ENCODE results near the gene KIF6.
"Not testable (repeated sequence)": the region's sequence is repeated elsewhere in the genome, so short reads cannot be mapped to it uniquely, and the experiment has no call there.

KIF6 gene, protein sequence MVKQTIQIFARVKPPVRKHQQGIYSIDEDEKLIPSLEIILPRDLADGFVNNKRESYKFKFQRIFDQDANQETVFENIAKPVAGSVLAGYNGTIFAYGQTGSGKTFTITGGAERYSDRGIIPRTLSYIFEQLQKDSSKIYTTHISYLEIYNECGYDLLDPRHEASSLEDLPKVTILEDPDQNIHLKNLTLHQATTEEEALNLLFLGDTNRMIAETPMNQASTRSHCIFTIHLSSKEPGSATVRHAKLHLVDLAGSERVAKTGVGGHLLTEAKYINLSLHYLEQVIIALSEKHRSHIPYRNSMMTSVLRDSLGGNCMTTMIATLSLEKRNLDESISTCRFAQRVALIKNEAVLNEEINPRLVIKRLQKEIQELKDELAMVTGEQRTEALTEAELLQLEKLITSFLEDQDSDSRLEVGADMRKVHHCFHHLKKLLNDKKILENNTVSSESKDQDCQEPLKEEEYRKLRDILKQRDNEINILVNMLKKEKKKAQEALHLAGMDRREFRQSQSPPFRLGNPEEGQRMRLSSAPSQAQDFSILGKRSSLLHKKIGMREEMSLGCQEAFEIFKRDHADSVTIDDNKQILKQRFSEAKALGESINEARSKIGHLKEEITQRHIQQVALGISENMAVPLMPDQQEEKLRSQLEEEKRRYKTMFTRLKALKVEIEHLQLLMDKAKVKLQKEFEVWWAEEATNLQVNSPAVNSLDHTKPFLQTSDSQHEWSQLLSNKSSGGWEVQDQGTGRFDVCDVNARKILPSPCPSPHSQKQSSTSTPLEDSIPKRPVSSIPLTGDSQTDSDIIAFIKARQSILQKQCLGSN

DNA sequence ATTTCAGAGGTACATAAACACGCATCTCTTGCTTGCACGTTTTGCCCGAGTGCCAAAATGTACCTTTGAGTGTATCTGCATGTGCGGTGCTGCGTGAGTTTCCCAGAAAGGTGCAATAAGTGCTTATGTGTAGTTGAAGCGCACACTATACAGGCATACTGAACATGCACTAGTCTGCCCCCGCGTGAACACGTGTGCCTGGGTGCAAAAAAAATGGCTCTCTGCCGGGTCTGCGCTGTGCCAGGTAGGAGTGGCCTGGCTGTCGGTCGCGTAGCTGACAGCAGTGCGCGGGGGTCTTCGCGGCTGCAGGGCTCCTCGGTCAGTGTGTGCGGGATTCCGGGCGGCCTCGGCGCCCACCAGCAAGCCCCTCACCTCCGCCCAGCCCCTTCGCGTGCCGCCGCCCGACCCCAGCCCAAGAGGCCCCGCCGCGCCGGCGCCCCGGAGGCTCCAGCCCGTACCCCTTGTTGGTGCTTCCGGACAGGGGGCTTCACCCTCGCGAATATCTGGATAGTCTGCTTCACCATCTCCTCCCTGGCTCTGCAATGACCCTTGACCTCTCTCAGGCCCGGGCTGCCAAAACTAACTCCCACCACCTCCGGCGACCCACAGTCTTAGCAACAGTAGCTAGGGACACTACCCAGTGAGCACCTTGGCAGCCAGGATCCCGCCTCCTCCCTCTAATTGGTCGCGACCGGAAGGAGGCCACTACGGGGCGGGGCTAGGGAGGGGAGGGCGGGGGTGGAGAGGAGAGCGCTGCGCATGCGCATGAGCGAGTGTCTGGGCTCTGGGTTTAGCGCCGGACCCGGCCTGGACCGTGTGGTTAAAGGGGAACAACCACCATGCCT is at the start of gene KIF6:
KIF6 (minus strand) TSS at position 622 of the 845 bp plus-strand sequence; CDS start at position 524, 98 bp downstream.
- DNase-seq (ENCODE audit: low read depth in 2 of 2), result peak; percentile 77 to 79

DNA sequence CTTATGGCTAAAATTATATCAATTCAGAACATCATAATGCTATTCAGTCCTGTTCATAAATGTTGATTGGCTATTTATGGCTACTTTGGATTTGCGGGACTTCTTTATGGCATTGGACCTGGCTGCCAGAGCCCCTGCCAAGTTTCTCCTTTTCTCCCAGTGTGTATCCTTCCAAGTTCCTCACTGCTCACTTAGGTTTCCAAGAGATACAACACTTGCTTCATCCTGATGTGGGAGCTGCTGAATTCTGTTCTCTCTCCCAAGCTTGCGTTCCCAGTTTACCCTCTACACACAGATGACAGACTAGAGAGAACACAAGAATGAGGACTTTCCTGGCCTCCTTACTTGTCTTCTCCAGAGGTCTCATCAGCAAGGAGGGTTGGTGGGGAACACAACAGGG is 48.6 kb upstream of the KIF6 start:
- no peak for DNase-seq (ENCODE audit: low read depth in 2 of 2)

DNA sequence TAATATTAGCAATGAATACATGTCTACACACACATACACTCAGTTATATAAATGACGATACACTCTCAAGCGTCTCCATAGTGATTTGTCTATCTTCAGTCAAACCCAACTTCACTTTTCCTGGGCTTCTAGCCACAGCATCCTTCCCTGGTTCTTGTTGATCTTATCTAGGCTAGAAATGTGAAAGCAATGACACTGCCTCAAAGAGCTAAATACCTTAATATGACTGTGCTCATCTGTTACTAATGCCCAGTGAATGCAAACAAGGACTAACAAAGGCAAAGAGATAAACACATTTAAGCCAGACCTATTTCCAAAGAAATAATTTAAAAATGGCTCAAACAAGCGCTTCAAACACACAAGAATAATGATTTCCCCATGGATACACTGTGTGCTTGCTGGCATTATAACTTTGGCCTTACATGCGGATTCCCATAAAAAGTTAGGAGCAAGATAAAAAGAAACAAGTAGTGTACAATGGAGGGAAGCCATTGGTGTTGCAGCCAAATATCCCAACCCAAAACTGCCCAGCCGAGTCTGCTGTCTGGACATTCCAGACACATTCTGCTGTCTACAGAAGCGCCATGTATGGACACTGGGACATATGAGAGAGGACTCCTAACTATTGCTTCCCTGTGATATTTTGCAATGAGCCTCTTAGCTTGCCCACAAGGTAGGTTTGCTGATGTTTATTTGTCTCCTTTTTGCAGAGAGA is 47.5 kb upstream of the KIF6 start:
- DNase-seq (ENCODE audit: low read depth in 2 of 2), result no peak

DNA sequence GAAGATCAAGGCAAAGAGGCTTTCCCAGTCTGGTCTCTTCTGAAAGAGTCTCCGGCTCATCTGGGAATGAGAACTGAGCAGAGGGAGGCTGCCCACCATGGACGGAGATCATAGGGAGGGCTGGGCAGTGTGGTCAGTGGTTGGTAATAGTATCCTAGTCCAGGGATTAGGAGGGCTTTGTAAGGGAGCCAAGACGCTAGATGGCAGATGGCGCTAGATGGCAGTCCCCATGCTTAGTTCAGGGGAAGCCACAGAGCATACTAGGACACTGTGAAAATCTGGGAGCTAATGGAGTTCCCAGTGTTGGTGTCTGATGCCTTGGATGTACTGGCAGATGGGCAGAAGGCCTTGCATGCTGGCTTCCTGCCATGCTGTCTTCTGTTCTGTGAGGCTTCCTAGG is 45.2 kb upstream of the KIF6 start:
- no peak for DNase-seq (ENCODE audit: low read depth in 2 of 2)

DNA sequence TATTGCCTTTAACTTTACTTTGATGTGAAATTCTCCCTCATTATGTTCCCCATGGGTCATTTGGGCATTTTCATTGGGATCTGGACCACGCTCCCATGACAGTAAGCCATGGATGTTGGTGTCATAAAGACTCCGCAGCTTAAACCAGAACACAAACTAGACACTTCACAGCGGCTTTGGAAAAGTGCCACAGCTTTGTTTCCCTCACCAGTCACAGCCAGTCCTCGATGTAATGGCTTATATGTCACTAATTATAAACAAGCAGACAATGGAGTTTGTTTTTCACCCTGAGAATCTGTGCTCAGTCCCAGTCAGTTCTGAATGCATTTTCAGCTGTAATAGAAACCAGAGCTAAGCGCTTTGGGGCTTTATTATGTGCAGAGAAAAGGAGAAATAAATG is 43.8 kb upstream of the KIF6 start:
- DNase-seq (ENCODE audit: low read depth in 2 of 2), result no peak

DNA sequence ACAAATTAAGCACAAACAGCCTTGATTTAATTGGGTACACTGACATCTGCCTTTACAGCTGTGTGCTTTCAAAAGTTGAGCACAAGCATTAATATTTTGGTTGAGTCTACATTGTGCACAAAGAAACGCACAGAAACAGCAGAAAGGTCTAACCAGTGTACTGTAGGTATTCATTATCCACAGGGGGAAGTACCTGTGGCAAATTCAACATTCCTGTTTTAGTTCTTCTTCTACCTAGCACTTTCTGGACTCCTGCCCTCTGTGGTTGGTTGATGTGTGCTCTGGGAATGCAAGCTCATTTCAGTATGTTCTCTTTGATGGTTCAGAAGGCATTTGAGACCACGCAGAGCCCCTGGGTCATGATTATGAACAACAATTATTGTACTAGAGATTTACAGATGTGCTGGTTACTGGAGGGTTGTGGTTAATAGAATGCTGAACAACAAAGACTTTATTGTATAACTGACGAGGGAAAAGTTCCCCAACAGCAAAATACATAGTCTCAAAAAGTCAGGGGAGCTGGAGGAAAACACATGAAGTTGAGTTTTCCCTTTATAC is 40.4 kb upstream of the KIF6 start:
- DNase-seq (ENCODE audit: low read depth in 2 of 2), result no peak

DNA sequence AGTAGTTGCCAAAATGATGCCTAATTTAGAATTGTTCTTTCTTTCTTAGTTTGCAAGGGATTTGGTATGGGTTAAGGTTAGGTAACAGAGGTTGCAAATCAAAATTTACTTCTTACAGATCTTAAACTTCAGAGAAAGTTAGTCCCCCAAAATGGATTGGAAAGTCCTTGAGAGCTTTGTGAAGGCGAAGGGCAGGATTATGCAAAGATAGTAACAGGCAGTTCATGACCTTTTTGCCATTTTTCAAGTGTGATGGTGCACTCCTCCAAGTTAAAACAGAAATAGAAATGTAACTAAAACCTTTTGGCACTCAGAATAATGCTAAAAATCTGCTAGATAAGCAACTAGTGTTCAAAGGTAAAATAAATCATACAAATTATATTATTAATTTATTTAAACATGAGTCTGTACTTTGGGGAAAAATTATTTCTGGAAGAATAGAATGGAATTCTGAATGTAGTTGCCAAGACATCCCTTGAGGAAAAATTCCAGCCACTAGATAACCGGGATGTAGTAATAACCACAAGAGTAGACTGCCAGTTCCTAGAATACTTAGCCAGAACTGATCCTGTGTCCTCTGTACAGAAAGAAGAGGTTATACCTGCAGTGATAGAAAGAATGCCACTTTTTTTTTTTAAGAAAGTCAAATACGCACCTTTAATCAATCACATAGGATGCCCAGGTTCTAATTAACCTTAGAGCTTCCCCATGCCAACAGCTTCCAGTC is 35.2 kb upstream of the KIF6 start:
- no peak for DNase-seq (ENCODE audit: low read depth in 2 of 2)

DNA sequence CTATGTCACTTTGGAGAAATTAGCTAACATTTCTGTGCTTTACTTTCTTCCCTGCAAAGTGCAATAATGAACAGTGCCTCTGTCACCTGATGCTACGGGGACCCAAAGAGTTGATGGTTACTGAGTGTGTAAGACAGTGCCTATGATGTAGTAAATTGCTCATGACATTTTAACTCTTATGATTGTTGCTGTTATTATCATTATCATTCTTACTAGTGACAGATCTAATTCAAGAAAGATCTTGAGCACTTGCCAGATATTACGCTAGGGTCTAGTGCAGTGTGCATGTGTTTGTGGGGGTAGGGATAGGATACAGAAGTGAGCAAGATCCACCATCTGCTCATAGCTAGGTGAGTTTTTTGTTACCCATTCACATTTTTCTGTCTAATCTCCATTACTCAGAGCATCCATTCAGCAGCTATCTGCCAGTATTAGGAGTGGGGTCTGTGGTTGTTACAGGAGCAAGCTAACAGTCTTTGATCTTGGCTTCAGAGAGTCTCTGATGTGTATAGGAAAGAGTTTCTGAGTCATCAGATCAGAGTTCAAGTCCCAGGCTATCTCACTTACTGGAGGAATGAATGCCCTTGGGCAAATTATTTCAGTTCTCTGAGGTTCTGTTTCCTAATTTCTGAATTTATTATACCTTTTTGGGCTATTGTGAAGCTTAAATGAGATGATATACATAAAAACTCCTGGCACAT is 33.8 kb upstream of the KIF6 start:
- DNase-seq (ENCODE audit: low read depth in 2 of 2), result no peak

DNA sequence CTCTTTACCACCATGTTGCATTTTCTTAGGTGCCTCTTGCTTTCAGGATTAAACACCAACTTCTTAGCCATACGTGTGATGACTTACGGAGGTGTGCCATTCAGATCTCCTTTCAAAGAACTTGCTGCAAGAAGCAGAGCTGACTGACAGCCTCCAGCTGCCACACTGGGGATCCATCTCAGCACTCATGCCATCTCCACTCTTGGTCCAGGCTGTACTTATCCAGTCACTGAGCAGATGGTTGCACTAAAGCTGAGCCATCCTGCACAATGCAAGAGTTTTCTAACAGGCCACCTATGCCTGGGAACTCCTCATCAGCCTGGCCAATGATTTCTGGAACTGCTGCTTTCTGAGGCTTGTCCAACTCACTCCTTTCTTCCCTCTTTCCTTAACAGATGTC is 31.4 kb upstream of the KIF6 start:
- no peak for DNase-seq (ENCODE audit: low read depth in 2 of 2)

DNA sequence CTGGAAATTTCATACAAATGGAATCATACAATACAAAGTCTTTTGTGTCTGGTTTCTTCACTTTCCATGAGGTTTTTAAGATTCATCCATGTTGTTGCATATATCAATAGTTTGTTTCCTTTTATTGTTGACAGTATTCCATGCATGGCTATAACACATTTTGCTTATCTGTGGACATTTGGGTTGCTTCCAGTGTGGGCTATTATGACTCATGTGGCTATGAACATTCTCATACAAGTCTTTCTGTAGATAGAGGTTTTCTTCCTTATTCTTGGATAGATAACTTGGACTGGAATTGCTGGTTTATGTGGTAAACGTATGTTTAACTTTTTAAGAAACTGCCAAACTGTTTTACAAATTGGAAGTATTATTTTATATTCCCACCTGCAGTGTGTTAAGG is 30.0 kb upstream of the KIF6 start:
- no peak for DNase-seq (ENCODE audit: low read depth in 2 of 2)

DNA sequence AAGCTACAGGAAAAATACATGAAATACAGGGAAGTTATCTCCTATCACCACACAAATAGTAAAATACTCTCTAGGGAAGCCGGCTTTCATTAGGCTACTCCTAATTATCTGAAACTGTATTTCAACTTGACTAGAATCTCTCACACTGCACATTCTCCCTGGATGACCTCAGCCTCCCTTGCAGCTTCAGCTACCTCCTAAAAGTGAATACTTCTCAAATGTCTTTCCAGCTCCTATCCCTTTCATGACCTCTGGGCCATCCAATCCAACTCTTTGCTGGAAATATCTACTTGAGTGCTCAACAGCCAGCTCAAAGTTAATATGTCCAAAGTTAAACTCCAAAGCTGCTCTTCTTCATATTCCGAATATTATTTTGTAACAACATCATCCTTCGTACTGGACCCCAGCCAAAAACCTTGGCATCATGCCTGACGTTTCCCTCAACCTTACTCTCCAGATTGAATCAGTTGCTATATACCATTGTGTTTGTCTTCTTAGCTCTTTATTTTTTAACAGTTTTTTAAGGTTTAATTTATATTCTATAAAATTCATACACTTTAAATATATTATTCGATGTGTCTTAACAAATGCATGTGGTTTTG is 29.4 kb upstream of the KIF6 start:
- DNase-seq (ENCODE audit: low read depth in 2 of 2), result no peak

DNA sequence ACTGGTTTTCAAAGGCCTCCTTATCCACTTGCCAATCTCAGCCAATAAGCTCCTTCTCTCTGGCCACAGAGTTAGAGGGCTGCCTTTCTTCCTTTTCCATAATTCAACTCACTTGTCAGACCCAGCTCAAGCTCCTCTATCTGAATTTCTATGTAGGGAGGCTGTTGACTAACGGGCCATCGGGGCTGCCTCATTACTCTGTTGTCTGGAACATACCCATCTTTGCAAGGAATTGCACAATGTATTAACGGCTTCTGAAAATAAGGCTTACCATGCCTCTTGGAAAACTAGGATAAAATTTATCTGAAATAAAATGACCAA is 28.5 kb upstream of the KIF6 start:
- DNase-seq (ENCODE audit: low read depth in 2 of 2), result no peak

DNA sequence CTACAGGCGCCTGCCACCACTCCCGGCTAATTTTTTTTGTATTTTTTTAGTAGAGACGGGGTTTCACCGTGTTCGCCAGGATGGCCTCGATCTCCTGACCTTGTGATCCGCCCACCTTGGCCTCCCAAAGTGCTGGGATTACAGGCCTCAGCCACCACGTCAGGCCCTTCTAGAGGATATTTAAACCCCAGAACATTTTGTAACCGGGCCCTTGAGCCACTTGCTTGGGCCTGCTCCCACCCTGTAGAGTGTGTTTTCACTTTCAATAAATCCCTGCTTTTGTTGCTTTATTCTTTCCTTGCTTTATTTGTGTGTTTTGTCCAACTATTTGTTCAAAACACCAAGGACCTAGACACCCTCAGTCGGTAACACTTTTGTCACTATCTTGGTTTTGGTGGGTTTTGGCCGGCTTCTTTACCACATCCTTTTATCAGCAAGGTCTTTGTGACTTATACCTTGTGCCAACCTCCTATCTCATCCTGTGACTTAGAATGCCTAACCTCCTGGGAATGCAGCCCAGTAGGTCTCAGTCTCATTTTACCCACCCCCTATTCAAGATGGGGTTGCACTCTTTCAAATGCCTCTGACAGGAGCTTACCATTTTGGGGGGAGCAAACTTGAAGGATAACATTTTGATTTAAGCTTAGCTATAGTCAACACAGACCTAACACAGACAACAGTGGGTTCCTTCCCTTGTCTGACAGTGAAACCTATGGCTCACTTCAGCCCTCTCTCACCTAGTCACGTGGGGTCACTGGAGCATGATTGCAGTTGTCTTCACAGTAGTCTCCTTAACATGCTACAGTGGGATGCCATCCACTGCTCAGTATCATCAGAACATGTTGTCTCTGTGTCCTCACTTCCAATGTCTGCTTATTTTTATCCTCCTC is 27.9 kb upstream of the KIF6 start:
- DNase-seq (ENCODE audit: low read depth in 2 of 2), result no peak

DNA sequence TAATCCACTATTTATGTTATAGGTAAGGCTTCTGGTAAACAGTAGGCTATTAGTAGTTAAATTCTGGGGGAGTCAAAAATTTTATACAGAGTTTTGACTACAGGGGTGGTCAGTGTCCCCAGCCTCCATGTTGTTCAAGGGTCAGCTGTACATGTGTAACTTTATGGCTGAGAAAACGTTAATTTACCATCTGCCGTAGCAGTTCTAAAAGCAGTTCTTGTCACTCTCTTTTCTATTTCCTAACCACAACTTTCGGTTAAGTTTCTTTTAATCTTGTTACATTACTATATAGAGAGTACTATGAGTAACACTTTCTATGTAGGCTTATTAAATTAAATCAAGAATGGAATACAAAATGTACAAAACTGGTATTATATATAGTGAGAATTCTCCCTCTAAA is 21.6 kb upstream of the KIF6 start:
- no peak for DNase-seq (ENCODE audit: low read depth in 2 of 2)

DNA sequence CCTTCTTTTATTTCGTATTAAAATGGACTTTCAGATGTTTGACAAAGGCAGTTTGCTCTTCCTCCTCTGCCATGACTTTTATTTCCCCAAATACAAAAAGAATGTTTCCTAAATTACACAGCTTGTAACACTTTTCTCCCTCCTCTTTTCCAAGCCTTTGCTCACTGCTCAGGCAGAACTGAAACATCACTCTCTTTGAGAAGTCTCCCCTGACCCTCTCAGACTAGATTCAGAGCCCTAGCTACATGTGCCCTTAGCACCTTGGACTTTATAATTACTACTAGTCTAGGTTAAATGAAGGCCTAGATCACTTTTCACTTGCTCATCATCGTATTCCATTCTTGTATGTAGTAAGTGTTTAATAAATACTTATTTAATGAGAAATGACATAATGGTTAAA is 8.5 kb upstream of the KIF6 start:
- no peak for DNase-seq (ENCODE audit: low read depth in 2 of 2)

DNA sequence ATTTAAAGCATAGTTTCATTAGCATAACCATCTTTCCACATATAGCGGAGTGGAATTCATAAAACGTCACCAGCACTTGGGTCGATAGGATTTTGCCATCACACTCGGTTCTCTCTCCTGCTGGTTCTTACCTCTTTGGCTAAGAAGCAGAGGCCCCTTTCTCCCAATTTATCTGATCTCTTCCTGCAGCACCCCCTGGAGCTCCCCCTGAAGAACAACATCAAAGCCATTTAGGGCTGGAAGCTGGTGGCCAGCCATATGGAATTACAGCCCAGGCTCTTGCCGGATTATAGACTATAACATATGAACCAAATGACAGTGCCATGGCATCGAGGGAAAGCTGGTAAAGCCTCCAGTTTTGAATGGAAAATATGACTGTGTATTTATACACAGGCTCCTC is 6.4 kb upstream of the KIF6 start:
- DNase-seq (ENCODE audit: low read depth in 2 of 2), result no peak

DNA sequence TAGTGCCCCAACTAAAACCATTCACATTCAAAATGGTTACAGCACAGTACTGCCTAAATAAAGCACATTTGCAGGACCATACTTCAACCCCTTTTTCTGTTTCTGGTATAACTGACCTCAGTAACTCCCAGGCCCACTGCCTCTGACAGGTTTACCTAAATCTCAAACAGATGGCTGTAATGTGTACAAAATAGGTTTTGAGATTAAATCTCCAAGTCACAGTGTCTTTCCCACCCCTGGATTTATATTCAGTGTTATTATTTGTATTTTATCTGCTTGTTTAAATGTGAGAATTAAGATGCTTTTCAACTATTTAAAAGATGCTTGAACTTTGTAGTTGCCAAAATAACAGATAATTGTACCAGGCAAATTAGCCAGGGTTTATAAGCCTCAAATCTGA is 4.7 kb upstream of the KIF6 start:
- no peak for DNase-seq (ENCODE audit: low read depth in 2 of 2)

DNA sequence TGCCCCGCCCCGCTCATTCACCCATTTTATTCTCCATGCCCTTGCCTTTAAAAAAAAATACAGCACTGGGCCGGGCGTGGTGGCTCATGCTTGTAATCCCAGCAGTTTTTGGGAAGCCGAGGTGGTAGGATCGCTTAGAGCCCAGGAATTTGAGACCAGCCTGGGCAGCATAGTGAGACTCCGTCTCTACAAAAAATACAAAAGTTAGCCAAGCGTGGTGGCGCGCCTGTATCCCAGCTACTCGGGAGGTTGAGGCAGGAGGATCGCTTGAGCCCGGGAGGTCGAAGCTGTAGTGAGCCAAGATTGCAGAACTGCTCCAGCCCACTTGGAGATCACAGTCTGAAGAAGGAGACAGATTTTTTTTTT is 407 bp upstream of the KIF6 start:
- no peak for DNase-seq (ENCODE audit: low read depth in 2 of 2)

DNA sequence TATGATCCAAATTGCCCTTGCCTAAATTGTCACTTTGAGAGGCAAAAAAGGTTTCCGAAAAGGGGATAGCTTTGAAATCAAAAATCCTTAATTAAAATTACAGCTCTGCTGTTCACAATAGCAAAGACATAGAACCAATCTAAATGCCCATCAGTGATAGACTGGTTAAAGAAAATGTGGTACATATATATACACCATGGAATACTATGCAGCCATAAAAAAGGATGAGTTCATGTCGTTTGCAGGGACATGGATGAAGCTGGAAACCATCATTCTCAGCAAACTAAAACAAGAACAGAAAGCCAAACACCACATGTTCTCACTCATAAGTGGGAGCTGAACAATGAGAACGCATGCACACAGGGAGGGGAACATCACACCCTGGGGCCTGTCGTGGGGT is 1.9 kb downstream of the KIF6 start:
- not testable (repeated sequence) for DNase-seq (ENCODE audit: low read depth in 2 of 2)

All from stimulated activated CD4-positive, alpha-beta T cell treated with anti-CD3 and anti-CD28 coated beads, Interleukin-15, amount 100 ng/mL, for 48 hours (primary cell).